ENCODE data around the gene ATP2C1. TPM values are rescaled to one million over a fixed set of nuclear protein-coding genes. Genes with fewer than 3 reads are reported as not detected.

Gene ATP2C1
- total and polyA plus RNA-seq, 4 donors, result 82.5 to 171 (median 136) TPM

GRCh38 chr3:130991126-130991525 lies 97.2 kb downstream of the ATP2C1 start:
- no peaks in the 10 kb centered on the region for H3K27me3 ChIP-seq (ENCODE audit: control insufficient read depth, insufficient read depth, low read length)
- 92% methylated on average over 3 of the region's 5 CpGs for WGBS (ENCODE audit: insufficient coverage)
- H3K4me1 ChIP-seq (ENCODE audit: control insufficient read depth, insufficient read depth, low read length), result no peaks in the 10 kb centered on the region
- no peaks in the 10 kb centered on the region for H3K9me3 ChIP-seq (ENCODE audit: control insufficient read depth, insufficient read depth, low read length)
- DNase-seq (ENCODE audit: low read depth in 4 of 6, low spot score in 6 of 6), result no peak
- no peak overlapping the region for H3K27ac ChIP-seq (ENCODE audit: low read depth, low read length)
- peaks cover 12% of the 10 kb centered on the region for H3K36me3 ChIP-seq (ENCODE audit: control insufficient read depth, insufficient read depth, low read length)
- H3K4me3 ChIP-seq (ENCODE audit: low read depth, low read length), result no peak overlapping the region

- DNase-seq (ENCODE audit: low read depth in 4 of 6, low spot score in 6 of 6), result peak in 1 of 6 donors; percentile 37
- H3K27ac ChIP-seq (ENCODE audit: low read depth, low read length), result no peak overlapping the region
These were observed 98.5 kb downstream of the ATP2C1 start for GRCh38 chr3:130992344-130992743.

GRCh38 chr3:130997289-130997688 lies 103.4 kb downstream of the ATP2C1 start:
- Histone ChIP-seq H3K36me3 (ENCODE audit: control insufficient read depth, insufficient read depth, low read length) (peaks cover 8% of the 10 kb centered on the region), H3K4me3 (ENCODE audit: low read depth, low read length) (no peak overlapping the region), H3K27ac (ENCODE audit: low read depth, low read length) (no peak overlapping the region), H3K9me3 (ENCODE audit: control insufficient read depth, insufficient read depth, low read length) (no peaks in the 10 kb centered on the region), H3K4me1 (ENCODE audit: control insufficient read depth, insufficient read depth, low read length) (no peaks in the 10 kb centered on the region), H3K27me3 (ENCODE audit: control insufficient read depth, insufficient read depth, low read length) (no peaks in the 10 kb centered on the region)
- no peak for DNase-seq (ENCODE audit: low read depth in 4 of 6, low spot score in 6 of 6)
- 80% methylated on average over 1 of the region's 7 CpGs for WGBS (ENCODE audit: insufficient coverage)

More at GRCh38 chr3:130992344-130992743, 98.5 kb downstream of the ATP2C1 start:
- 100% methylated on average over 1 of the region's 3 CpGs for WGBS (ENCODE audit: insufficient coverage)
- no peaks in the 10 kb centered on the region for H3K27me3 ChIP-seq (ENCODE audit: control insufficient read depth, insufficient read depth, low read length)
- peaks cover 12% of the 10 kb centered on the region for H3K36me3 ChIP-seq (ENCODE audit: control insufficient read depth, insufficient read depth, low read length)
- no peak overlapping the region for H3K4me3 ChIP-seq (ENCODE audit: low read depth, low read length)
- no peaks in the 10 kb centered on the region for H3K9me3 ChIP-seq (ENCODE audit: control insufficient read depth, insufficient read depth, low read length)
- no peaks in the 10 kb centered on the region for H3K4me1 ChIP-seq (ENCODE audit: control insufficient read depth, insufficient read depth, low read length)

- Histone ChIP-seq H3K4me3 (ENCODE audit: low read depth, low read length) (no peak overlapping the region), H3K36me3 (ENCODE audit: control insufficient read depth, insufficient read depth, low read length) (no peaks in the 10 kb centered on the region), H3K27ac (ENCODE audit: low read depth, low read length) (no peak overlapping the region), H3K27me3 (ENCODE audit: control insufficient read depth, insufficient read depth, low read length) (no peaks in the 10 kb centered on the region), H3K4me1 (ENCODE audit: control insufficient read depth, insufficient read depth, low read length) (no peaks in the 10 kb centered on the region), H3K9me3 (ENCODE audit: control insufficient read depth, insufficient read depth, low read length) (no peaks in the 10 kb centered on the region)
- no CpG with 5 or more reads among the region's 1 CpG for WGBS (ENCODE audit: insufficient coverage)
- no peak for DNase-seq (ENCODE audit: low read depth in 4 of 6, low spot score in 6 of 6)
These were observed 107.2 kb downstream of the ATP2C1 start for GRCh38 chr3:131001071-131001470.

GRCh38 chr3:131004603-131005002 lies 110.7 kb downstream of the ATP2C1 start:
- Histone ChIP-seq H3K4me1 (ENCODE audit: control insufficient read depth, insufficient read depth, low read length) (no peaks in the 10 kb centered on the region), H3K9me3 (ENCODE audit: control insufficient read depth, insufficient read depth, low read length) (no peaks in the 10 kb centered on the region), H3K27ac (ENCODE audit: low read depth, low read length) (no peak overlapping the region), H3K36me3 (ENCODE audit: control insufficient read depth, insufficient read depth, low read length) (peaks cover 3% of the 10 kb centered on the region), H3K27me3 (ENCODE audit: control insufficient read depth, insufficient read depth, low read length) (no peaks in the 10 kb centered on the region), H3K4me3 (ENCODE audit: low read depth, low read length) (no peak overlapping the region)
- 100% methylated on average over 1 of the region's 1 CpG for WGBS (ENCODE audit: insufficient coverage)
- no peak for DNase-seq (ENCODE audit: low read depth in 4 of 6, low spot score in 6 of 6)

GRCh38 chr3:131007256-131007655 lies 113.4 kb downstream of the ATP2C1 start:
- peaks cover 8% of the 10 kb centered on the region for H3K36me3 ChIP-seq (ENCODE audit: control insufficient read depth, insufficient read depth, low read length)
- WGBS (ENCODE audit: insufficient coverage), result 60% methylated on average over 1 of the region's 2 CpGs
- H3K9me3 ChIP-seq (ENCODE audit: control insufficient read depth, insufficient read depth, low read length), result no peaks in the 10 kb centered on the region
- H3K4me1 ChIP-seq (ENCODE audit: control insufficient read depth, insufficient read depth, low read length), result no peaks in the 10 kb centered on the region
- no peak overlapping the region for H3K4me3 ChIP-seq (ENCODE audit: low read depth, low read length)
- no peaks in the 10 kb centered on the region for H3K27me3 ChIP-seq (ENCODE audit: control insufficient read depth, insufficient read depth, low read length)
- no peak overlapping the region for H3K27ac ChIP-seq (ENCODE audit: low read depth, low read length)
- no peak for DNase-seq (ENCODE audit: low read depth in 4 of 6, low spot score in 6 of 6)

- H3K4me1 ChIP-seq (ENCODE audit: control insufficient read depth, insufficient read depth, low read length), result no peaks in the 10 kb centered on the region
- H3K27me3 ChIP-seq (ENCODE audit: control insufficient read depth, insufficient read depth, low read length), result no peaks in the 10 kb centered on the region
- no peak overlapping the region for H3K4me3 ChIP-seq (ENCODE audit: low read depth, low read length)
- no peak for DNase-seq (ENCODE audit: low read depth in 4 of 6, low spot score in 6 of 6)
- peaks cover 8% of the 10 kb centered on the region for H3K36me3 ChIP-seq (ENCODE audit: control insufficient read depth, insufficient read depth, low read length)
- WGBS (ENCODE audit: insufficient coverage), result no CpG with 5 or more reads among the region's 2 CpGs
- no peaks in the 10 kb centered on the region for H3K9me3 ChIP-seq (ENCODE audit: control insufficient read depth, insufficient read depth, low read length)
- H3K27ac ChIP-seq (ENCODE audit: low read depth, low read length), result no peak overlapping the region
These were observed 113.9 kb downstream of the ATP2C1 start for GRCh38 chr3:131007782-131008181.

- no peak overlapping the region for H3K4me3 ChIP-seq (ENCODE audit: low read depth, low read length)
- H3K9me3 ChIP-seq (ENCODE audit: control insufficient read depth, insufficient read depth, low read length), result no peaks in the 10 kb centered on the region
These were observed 114.4 kb downstream of the ATP2C1 start for GRCh38 chr3:131008326-131008725.

GRCh38 chr3:131009698-131010097 lies 115.8 kb downstream of the ATP2C1 start:
- no peak overlapping the region for H3K27ac ChIP-seq (ENCODE audit: low read depth, low read length)
- no peak overlapping the region for H3K4me3 ChIP-seq (ENCODE audit: low read depth, low read length)
- no peaks in the 10 kb centered on the region for H3K9me3 ChIP-seq (ENCODE audit: control insufficient read depth, insufficient read depth, low read length)
- WGBS (ENCODE audit: insufficient coverage), result no CpG with 5 or more reads among the region's 1 CpG
- H3K27me3 ChIP-seq (ENCODE audit: control insufficient read depth, insufficient read depth, low read length), result no peaks in the 10 kb centered on the region
- DNase-seq (ENCODE audit: low read depth in 4 of 6, low spot score in 6 of 6), result no peak
- no peaks in the 10 kb centered on the region for H3K4me1 ChIP-seq (ENCODE audit: control insufficient read depth, insufficient read depth, low read length)
- H3K36me3 ChIP-seq (ENCODE audit: control insufficient read depth, insufficient read depth, low read length), result peaks cover 8% of the 10 kb centered on the region

More at GRCh38 chr3:131008326-131008725, 114.4 kb downstream of the ATP2C1 start:
- Histone ChIP-seq H3K36me3 (ENCODE audit: control insufficient read depth, insufficient read depth, low read length) (peaks cover 8% of the 10 kb centered on the region), H3K27ac (ENCODE audit: low read depth, low read length) (no peak overlapping the region), H3K27me3 (ENCODE audit: control insufficient read depth, insufficient read depth, low read length) (no peaks in the 10 kb centered on the region), H3K4me1 (ENCODE audit: control insufficient read depth, insufficient read depth, low read length) (no peaks in the 10 kb centered on the region)
- DNase-seq (ENCODE audit: low read depth in 4 of 6, low spot score in 6 of 6), result no peak
- WGBS (ENCODE audit: insufficient coverage), result no CpG with 5 or more reads among the region's 1 CpG

- peaks cover 7% of the 10 kb centered on the region for H3K36me3 ChIP-seq (ENCODE audit: control insufficient read depth, insufficient read depth, low read length)
- DNase-seq (ENCODE audit: low read depth in 4 of 6, low spot score in 6 of 6), result no peak
- H3K27me3 ChIP-seq (ENCODE audit: control insufficient read depth, insufficient read depth, low read length), result no peaks in the 10 kb centered on the region
- H3K4me1 ChIP-seq (ENCODE audit: control insufficient read depth, insufficient read depth, low read length), result peaks cover 3% of the 10 kb centered on the region
- no peak overlapping the region for H3K27ac ChIP-seq (ENCODE audit: low read depth, low read length)
- no CpG with 5 or more reads among the region's 3 CpGs for WGBS (ENCODE audit: insufficient coverage)
- no peaks in the 10 kb centered on the region for H3K9me3 ChIP-seq (ENCODE audit: control insufficient read depth, insufficient read depth, low read length)
- H3K4me3 ChIP-seq (ENCODE audit: low read depth, low read length), result no peak overlapping the region
These were observed 125.1 kb downstream of the ATP2C1 start for GRCh38 chr3:131018970-131019369.

All from spinal cord (tissue), 10 donors.